Measurements from ENCODE around the gene GRM3.
"Not testable (repeated sequence)": the region's sequence is repeated elsewhere in the genome, so short reads cannot be mapped to it uniquely, and the experiment has no call there.

GRM3 gene

GRCh38 chr7:86643561-86644281, at the start of gene GRM3:
GRM3 (plus strand) TSS chr7:86643909; CDS start chr7:86765146, 121,237 bp downstream.
- DNase-seq (ENCODE audit: low spot score), result no peak

GRCh38 chr7:86598311-86598710, 45.4 kb upstream of the GRM3 start:
- no peak for DNase-seq (ENCODE audit: low spot score)

- DNase-seq (ENCODE audit: low spot score), result no peak
These were observed 45.0 kb upstream of the GRM3 start for GRCh38 chr7:86598721-86599120.

GRCh38 chr7:86600506-86601290, 43.0 kb upstream of the GRM3 start:
- DNase-seq (ENCODE audit: low spot score), result no peak

GRCh38 chr7:86615711-86616110, 28.0 kb upstream of the GRM3 start:
- DNase-seq (ENCODE audit: low spot score), result not testable (repeated sequence)

GRCh38 chr7:86644282-86645224, 844 bp downstream of the GRM3 start:
- DNase-seq (ENCODE audit: low spot score), result no peak

- DNase-seq (ENCODE audit: low spot score), result no peak
These were observed 1.5 kb downstream of the GRM3 start for GRCh38 chr7:86645225-86645608.

GRCh38 chr7:86645676-86646276, 2.1 kb downstream of the GRM3 start:
- DNase-seq (ENCODE audit: low spot score), result no peak

- DNase-seq (ENCODE audit: low spot score), result no peak
These were observed 3.8 kb downstream of the GRM3 start for GRCh38 chr7:86647385-86648094.

GRCh38 chr7:86648169-86648568, 4.5 kb downstream of the GRM3 start:
- DNase-seq (ENCODE audit: low spot score), result no peak

- DNase-seq (ENCODE audit: low spot score), result no peak
These were observed 10.4 kb downstream of the GRM3 start for GRCh38 chr7:86653919-86654659.

- no peak for DNase-seq (ENCODE audit: low spot score)
These were observed 14.2 kb downstream of the GRM3 start for GRCh38 chr7:86657948-86658347.

GRCh38 chr7:86660950-86661462, 17.3 kb downstream of the GRM3 start:
- DNase-seq (ENCODE audit: low spot score), result no peak

GRCh38 chr7:86664486-86664885, 20.8 kb downstream of the GRM3 start:
- no peak for DNase-seq (ENCODE audit: low spot score)

GRCh38 chr7:86664991-86665390, 21.3 kb downstream of the GRM3 start:
- no peak for DNase-seq (ENCODE audit: low spot score)

GRCh38 chr7:86665669-86666068, 22.0 kb downstream of the GRM3 start:
- DNase-seq (ENCODE audit: low spot score), result no peak

GRCh38 chr7:86667732-86668131, 24.0 kb downstream of the GRM3 start:
- DNase-seq (ENCODE audit: low spot score), result no peak

- no peak for DNase-seq (ENCODE audit: low spot score)
These were observed 24.6 kb downstream of the GRM3 start for GRCh38 chr7:86668315-86668714.

GRCh38 chr7:86687831-86688230, 44.1 kb downstream of the GRM3 start:
- DNase-seq (ENCODE audit: low spot score), result no peak

GRCh38 chr7:86689363-86689762, 45.7 kb downstream of the GRM3 start:
- no peak for DNase-seq (ENCODE audit: low spot score)

Measured in AG08395 (cell line).